SK-N-SH treated with all-trans-retinoic acid at 6 μM for 48 hours (cell line): ENCODE measurements around the gene UBE2Z.

ENCODE experiments used
- ATAC-seq: fragments of 200-7000 bp; cut with Tn5 transposase; 3 replicates; pipeline ENCODE4 v1.9.1; 2020; ENCODE audit warnings: mild to moderate bottlenecking, moderate library complexity
- ARNTL ChIP-seq: fragments of 450-650 bp; formaldehyde crosslinking; IDR thresholded peaks from 2 replicates; pipeline ENCODE4 v1.5.0; 2020; ENCODE audit warnings: low read depth, mild to moderate bottlenecking, moderate library complexity, borderline replicate concordance
- BACH2 ChIP-seq: fragments of 250-450 bp; sonication (Bioruptor Pico); IDR thresholded peaks from 2 replicates; pipeline ENCODE4 v1.9.0; 2021; ENCODE audit warnings: mild to moderate bottlenecking, borderline replicate concordance
- CSDC2 ChIP-seq: fragments of 250-450 bp; sonication (Bioruptor Pico); IDR thresholded peaks from 2 replicates; pipeline ENCODE4 v1.5.0; 2020; ENCODE audit warnings: mild to moderate bottlenecking, moderate library complexity
- ESRRG ChIP-seq: fragments of 250-450 bp; sonication (Bioruptor Pico); IDR thresholded peaks from 2 replicates; pipeline ENCODE4 v1.6.1; 2021; ENCODE audit warnings: mild to moderate bottlenecking
- GLIS3 ChIP-seq: fragments of 250-450 bp; sonication (Bioruptor Pico); IDR thresholded peaks from 2 replicates; pipeline ENCODE4 v1.5.0; 2020; ENCODE audit warnings: mild to moderate bottlenecking, moderate library complexity
- ISL1 ChIP-seq: fragments of 250-450 bp; sonication (Bioruptor Pico); IDR thresholded peaks from 2 replicates; pipeline ENCODE4 v2.1.2; 2022; ENCODE audit warnings: mild to moderate bottlenecking, moderate library complexity
- PPARA ChIP-seq: fragments of 250-450 bp; sonication (Bioruptor Pico); IDR thresholded peaks from 2 replicates; pipeline ENCODE4 v1.5.0; 2020; ENCODE audit warnings: mild to moderate bottlenecking, borderline replicate concordance
- RARB ChIP-seq: fragments of 250-450 bp; sonication (Bioruptor Pico); IDR thresholded peaks from 2 replicates; pipeline ENCODE4 v1.8.0; 2021; ENCODE audit warnings: mild to moderate bottlenecking, moderate library complexity
- SNAI2 ChIP-seq: fragments of 250-450 bp; sonication (Bioruptor Pico); IDR thresholded peaks from 2 replicates; pipeline ENCODE4 v1.5.0; 2020; ENCODE audit warnings: mild to moderate bottlenecking, moderate library complexity
- TCF4 ChIP-seq: fragments of 250-450 bp; sonication (Bioruptor Pico); IDR thresholded peaks from 2 replicates; pipeline ENCODE4 v1.8.0; 2021; ENCODE audit warnings: mild to moderate bottlenecking, moderate library complexity, borderline replicate concordance
- TOX ChIP-seq: fragments of 250-450 bp; sonication (Bioruptor Pico); IDR thresholded peaks from 2 replicates; pipeline ENCODE4 v1.8.0; 2021; ENCODE audit warnings: mild to moderate bottlenecking, moderate library complexity, borderline replicate concordance
- ZFP3 ChIP-seq: fragments of 250-450 bp; sonication (Bioruptor Pico); IDR thresholded peaks from 2 replicates; pipeline ENCODE4 v1.5.0; 2020; ENCODE audit warnings: mild to moderate bottlenecking, moderate library complexity
- ZFP30 ChIP-seq: fragments of 450-650 bp; formaldehyde crosslinking; IDR thresholded peaks from 2 replicates; pipeline ENCODE4 v1.5.0; 2022; ENCODE audit warnings: mild to moderate bottlenecking, moderate library complexity
- ZNF565 ChIP-seq: fragments of 450-650 bp; formaldehyde crosslinking; conservative IDR thresholded peaks from 2 replicates; pipeline ENCODE4 v1.5.0; 2020; ENCODE audit warnings: low read depth, mild to moderate bottlenecking, moderate library complexity
- ZNF8 ChIP-seq: fragments of 450-650 bp; formaldehyde crosslinking; IDR thresholded peaks from 2 replicates; pipeline ENCODE4 v1.5.0; 2020; ENCODE audit warnings: mild to moderate bottlenecking, moderate library complexity
- TF ChIP-seq, protein P1 (sequence below): fragments of 250-450 bp; sonication (Bioruptor Pico); IDR thresholded peaks from 2 replicates; pipeline ENCODE4 v1.5.1; 2020; ENCODE audit warnings: low read depth, mild to moderate bottlenecking, moderate library complexity
- TF ChIP-seq, protein P2 (sequence below): fragments of 250-450 bp; sonication (Bioruptor Pico); IDR thresholded peaks from 2 replicates; pipeline ENCODE4 v1.5.0; 2020; ENCODE audit warnings: mild to moderate bottlenecking, moderate library complexity
- TF ChIP-seq, protein P3 (sequence below): fragments of 250-450 bp; sonication (Bioruptor Pico); IDR thresholded peaks from 2 replicates; pipeline ENCODE4 v1.8.0; 2021; ENCODE audit warnings: low read depth, mild to moderate bottlenecking, moderate library complexity, borderline replicate concordance
- TF ChIP-seq, protein P4 (sequence below): fragments of 250-450 bp; sonication (Bioruptor Pico); IDR thresholded peaks from 2 replicates; pipeline ENCODE4 v1.8.0; 2020; ENCODE audit warnings: mild to moderate bottlenecking, moderate library complexity, borderline replicate concordance

UBE2Z gene

DNA sequence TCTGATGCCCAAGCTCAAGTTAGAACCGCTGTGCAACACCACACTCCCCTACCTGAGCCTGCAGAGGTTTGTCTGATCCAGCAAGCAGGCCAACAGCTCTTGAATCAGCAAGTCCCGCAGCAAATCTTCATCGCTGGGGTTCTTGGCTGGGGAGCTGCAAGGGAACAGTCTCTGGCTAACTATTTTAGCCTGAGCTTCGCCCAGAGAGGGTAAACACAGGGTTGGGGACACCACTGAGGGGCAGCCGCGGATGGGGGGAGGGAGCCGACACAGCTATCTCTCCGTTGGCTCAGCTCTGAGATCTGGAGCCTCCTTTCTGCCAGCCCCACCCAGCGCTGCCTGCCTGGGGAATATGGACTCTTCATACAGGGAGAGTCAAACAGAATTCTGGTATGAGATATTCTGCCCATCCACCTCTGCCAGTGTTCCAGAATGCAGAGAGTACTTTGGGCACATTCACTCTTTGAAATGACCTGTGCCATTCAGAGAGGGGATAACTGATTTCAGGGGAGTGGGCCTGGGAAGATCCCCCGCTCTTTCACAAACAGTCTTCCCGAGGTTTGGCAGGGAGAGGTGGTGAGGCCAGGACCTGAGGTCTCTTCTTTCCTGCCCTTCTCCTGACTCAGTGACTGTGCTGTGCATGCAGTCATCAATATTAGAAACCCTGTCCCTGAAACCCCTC, 52.8 kb downstream of the UBE2Z start:
- ATAC-seq, result peak; percentile 82

DNA sequence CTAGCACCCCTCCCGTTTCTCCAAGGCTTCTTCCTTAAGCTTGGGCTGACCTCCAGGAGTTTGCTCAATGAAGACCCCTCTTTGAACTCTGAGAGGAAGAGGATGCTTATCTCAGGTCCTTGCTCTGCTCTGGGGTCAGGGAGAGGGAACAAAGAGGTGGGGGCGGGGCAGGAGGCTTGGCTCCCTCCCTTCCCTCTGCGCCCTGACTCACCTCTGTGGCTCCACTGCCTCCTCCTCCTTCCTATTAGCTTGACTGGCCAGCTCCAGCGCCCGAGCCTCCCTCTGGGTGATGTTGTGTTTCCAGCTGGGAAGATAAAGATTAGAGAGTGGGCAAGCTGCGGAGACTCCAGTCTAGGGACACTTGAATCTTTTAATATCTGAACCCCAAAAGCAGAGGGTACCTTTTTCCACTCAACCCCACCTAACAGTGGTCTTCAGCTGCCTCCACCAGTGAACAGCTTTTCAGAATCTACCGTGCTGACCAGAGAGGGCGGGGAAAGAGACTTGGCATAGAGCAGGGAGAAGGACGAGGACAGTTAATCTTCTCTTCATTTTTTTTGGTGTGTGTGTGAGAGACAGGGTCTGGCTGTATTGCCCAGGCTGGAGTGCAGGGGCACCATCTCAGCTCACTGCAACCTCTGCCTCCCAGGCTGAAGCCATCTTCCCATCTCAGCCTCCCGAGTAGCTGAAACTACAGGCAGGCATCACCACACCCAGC, 53.5 kb downstream of the UBE2Z start:
- no peak for TF ChIP-seq ZNF8
- TF ChIP-seq TOX, result no peak
- TF ChIP-seq ZNF565 (CRISPR knock-in tag), result no peak
- TF ChIP-seq PPARA (CRISPR knock-in tag), result no peak
- no peak for TF ChIP-seq BACH2 (CRISPR knock-in tag)
- TF ChIP-seq, protein P1, sequence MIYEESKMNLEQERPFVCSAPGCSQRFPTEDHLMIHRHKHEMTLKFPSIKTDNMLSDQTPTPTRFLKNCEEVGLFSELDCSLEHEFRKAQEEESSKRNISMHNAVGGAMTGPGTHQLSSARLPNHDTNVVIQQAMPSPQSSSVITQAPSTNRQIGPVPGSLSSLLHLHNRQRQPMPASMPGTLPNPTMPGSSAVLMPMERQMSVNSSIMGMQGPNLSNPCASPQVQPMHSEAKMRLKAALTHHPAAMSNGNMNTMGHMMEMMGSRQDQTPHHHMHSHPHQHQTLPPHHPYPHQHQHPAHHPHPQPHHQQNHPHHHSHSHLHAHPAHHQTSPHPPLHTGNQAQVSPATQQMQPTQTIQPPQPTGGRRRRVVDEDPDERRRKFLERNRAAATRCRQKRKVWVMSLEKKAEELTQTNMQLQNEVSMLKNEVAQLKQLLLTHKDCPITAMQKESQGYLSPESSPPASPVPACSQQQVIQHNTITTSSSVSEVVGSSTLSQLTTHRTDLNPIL (CRISPR knock-in tag), result no peak
- no peak for TF ChIP-seq ZFP30 (CRISPR knock-in tag)
- no peak for TF ChIP-seq SNAI2 (CRISPR knock-in tag)
- TF ChIP-seq, protein P2, sequence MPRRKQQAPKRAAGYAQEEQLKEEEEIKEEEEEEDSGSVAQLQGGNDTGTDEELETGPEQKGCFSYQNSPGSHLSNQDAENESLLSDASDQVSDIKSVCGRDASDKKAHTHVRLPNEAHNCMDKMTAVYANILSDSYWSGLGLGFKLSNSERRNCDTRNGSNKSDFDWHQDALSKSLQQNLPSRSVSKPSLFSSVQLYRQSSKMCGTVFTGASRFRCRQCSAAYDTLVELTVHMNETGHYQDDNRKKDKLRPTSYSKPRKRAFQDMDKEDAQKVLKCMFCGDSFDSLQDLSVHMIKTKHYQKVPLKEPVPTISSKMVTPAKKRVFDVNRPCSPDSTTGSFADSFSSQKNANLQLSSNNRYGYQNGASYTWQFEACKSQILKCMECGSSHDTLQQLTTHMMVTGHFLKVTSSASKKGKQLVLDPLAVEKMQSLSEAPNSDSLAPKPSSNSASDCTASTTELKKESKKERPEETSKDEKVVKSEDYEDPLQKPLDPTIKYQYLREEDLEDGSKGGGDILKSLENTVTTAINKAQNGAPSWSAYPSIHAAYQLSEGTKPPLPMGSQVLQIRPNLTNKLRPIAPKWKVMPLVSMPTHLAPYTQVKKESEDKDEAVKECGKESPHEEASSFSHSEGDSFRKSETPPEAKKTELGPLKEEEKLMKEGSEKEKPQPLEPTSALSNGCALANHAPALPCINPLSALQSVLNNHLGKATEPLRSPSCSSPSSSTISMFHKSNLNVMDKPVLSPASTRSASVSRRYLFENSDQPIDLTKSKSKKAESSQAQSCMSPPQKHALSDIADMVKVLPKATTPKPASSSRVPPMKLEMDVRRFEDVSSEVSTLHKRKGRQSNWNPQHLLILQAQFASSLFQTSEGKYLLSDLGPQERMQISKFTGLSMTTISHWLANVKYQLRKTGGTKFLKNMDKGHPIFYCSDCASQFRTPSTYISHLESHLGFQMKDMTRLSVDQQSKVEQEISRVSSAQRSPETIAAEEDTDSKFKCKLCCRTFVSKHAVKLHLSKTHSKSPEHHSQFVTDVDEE (CRISPR knock-in tag), result no peak
- ATAC-seq, result peak; percentile 90

More for the DNA sequence above, 52.8 kb downstream of the UBE2Z start:
- TF ChIP-seq CSDC2 (CRISPR knock-in tag) (no peak), ZNF8 (no peak), TOX (no peak), ESRRG (CRISPR knock-in tag) (no peak), TCF4 (CRISPR knock-in tag) (no peak), ARNTL (CRISPR knock-in tag) (no peak), PPARA (CRISPR knock-in tag) (no peak), GLIS3 (no peak)
- TF ChIP-seq, protein P3, sequence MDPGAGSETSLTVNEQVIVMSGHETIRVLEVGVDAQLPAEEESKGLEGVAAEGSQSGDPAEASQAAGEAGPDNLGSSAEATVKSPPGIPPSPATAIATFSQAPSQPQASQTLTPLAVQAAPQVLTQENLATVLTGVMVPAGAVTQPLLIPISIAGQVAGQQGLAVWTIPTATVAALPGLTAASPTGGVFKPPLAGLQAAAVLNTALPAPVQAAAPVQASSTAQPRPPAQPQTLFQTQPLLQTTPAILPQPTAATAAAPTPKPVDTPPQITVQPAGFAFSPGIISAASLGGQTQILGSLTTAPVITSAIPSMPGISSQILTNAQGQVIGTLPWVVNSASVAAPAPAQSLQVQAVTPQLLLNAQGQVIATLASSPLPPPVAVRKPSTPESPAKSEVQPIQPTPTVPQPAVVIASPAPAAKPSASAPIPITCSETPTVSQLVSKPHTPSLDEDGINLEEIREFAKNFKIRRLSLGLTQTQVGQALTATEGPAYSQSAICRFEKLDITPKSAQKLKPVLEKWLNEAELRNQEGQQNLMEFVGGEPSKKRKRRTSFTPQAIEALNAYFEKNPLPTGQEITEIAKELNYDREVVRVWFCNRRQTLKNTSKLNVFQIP (CRISPR knock-in tag), result no peak
- TF ChIP-seq, protein P2 (CRISPR knock-in tag), result no peak

DNA sequence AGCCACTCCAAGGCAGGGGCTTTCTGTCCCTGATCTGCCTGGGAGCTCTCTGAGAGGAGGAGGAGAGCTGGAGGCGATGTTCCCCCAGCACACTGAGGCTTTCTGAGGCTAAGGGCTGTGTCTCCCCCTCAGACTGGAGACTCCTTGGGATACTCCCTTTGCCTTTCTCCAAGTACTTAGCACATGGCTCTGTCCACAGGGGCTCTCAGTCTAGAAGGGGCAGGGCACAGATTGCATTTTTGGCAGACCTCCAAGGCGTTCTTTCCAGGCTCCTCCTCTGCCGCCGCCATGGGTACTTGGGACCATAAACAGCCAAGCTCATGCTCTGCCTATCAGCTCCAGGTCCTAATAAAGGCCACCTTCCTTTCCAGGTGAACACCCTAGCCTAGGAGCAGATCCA, 62.0 kb downstream of the UBE2Z start:
- no peak for ATAC-seq
- TF ChIP-seq, protein P1 (CRISPR knock-in tag), result no peak
- TF ChIP-seq, protein P3 (CRISPR knock-in tag), result no peak
- TF ChIP-seq BACH2 (CRISPR knock-in tag) (no peak), RARB (no peak), ESRRG (CRISPR knock-in tag) (no peak), TOX (no peak), ZFP30 (CRISPR knock-in tag) (no peak), ZNF8 (no peak), TCF4 (CRISPR knock-in tag) (no peak), ISL1 (CRISPR knock-in tag) (no peak), CSDC2 (CRISPR knock-in tag) (no peak), ZFP3 (no peak)
- TF ChIP-seq, protein P4, sequence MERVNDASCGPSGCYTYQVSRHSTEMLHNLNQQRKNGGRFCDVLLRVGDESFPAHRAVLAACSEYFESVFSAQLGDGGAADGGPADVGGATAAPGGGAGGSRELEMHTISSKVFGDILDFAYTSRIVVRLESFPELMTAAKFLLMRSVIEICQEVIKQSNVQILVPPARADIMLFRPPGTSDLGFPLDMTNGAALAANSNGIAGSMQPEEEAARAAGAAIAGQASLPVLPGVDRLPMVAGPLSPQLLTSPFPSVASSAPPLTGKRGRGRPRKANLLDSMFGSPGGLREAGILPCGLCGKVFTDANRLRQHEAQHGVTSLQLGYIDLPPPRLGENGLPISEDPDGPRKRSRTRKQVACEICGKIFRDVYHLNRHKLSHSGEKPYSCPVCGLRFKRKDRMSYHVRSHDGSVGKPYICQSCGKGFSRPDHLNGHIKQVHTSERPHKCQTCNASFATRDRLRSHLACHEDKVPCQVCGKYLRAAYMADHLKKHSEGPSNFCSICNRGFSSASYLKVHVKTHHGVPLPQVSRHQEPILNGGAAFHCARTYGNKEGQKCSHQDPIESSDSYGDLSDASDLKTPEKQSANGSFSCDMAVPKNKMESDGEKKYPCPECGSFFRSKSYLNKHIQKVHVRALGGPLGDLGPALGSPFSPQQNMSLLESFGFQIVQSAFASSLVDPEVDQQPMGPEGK (CRISPR knock-in tag), result no peak
